SU-DHL-6 (cell line): ENCODE results near the gene POMT2.

Experiments
- H2AFZ ChIP-seq: fragments of 200-600 bp; sonication (generic); 2 replicates; pipeline ENCODE4 v1.6.1; 2014; ENCODE audit warnings: low read depth, mild to moderate bottlenecking, moderate library complexity, mixed read lengths, antibody characterized with exemption, low read length; ENCODE audit not compliant: severe bottlenecking
- H3F3A ChIP-seq: fragments of 200-600 bp; shearing (Covaris generic); 2 replicates; pipeline ENCODE4 v1.6.0; 2016; ENCODE audit warnings: antibody characterized with exemption, mild to moderate bottlenecking; ENCODE audit not compliant: insufficient read depth
- H3K27ac ChIP-seq: fragments of 200-600 bp; sonication (generic); 2 replicates; pipeline ENCODE4 v1.5.1; 2016; ENCODE audit warnings: low read depth, mild to moderate bottlenecking, low read length, moderate library complexity, mixed read lengths
- H3K27me3 ChIP-seq: fragments of 200-600 bp; sonication (generic), shearing (Covaris generic); 2 replicates; pipeline ENCODE4 v1.6.0; 2014; ENCODE audit warnings: mild to moderate bottlenecking, low read length
- H3K36me3 ChIP-seq: fragments of 200-600 bp; sonication (generic); 2 replicates; pipeline ENCODE4 v1.6.1; 2014; ENCODE audit warnings: mild to moderate bottlenecking, low read length, mixed read lengths
- H3K4me2 ChIP-seq: fragments of 300-600, 200-600 bp; shearing (Covaris generic), sonication (generic); 2 replicates; pipeline ENCODE4 v1.6.0; 2014; ENCODE audit warnings: low read length, low read depth, mild to moderate bottlenecking; ENCODE audit not compliant: poor library complexity, severe bottlenecking
- H3K4me3 ChIP-seq: fragments of 200-600 bp; sonication (generic); 2 replicates; pipeline ENCODE4 v1.5.1; 2014; ENCODE audit warnings: antibody characterized with exemption, low read length, mild to moderate bottlenecking, mixed read lengths; ENCODE audit not compliant: insufficient read depth, poor library complexity, severe bottlenecking
- H3K79me2 ChIP-seq: fragments of 200-600 bp; sonication (generic); 2 replicates; pipeline ENCODE4 v1.6.1; 2014; ENCODE audit warnings: mild to moderate bottlenecking, low read length, moderate library complexity; ENCODE audit not compliant: insufficient read depth
- H3K9ac ChIP-seq: fragments of 200-600 bp; sonication (generic); 2 replicates; pipeline ENCODE4 v1.7.0; 2014; ENCODE audit warnings: mild to moderate bottlenecking, low read length
- H3K9me2 ChIP-seq: fragments of 200-600 bp; sonication (generic); replicated peaks from 2 replicates; pipeline ENCODE4 v1.6.1; 2014; ENCODE audit warnings: low read length; ENCODE audit not compliant: insufficient read depth
- H3K9me3 ChIP-seq: fragments of 200-600 bp; sonication (generic); 2 replicates; pipeline ENCODE4 v1.6.1; 2014; ENCODE audit warnings: low read length, mixed read lengths; ENCODE audit not compliant: insufficient read depth
- H4K20me1 ChIP-seq: fragments of 200-600 bp; sonication (generic); 2 replicates; pipeline ENCODE4 v1.6.1; 2014; ENCODE audit warnings: low read depth, mild to moderate bottlenecking, antibody characterized with exemption, low read length, moderate library complexity, mixed read lengths
- EZH2phosphoT487 ChIP-seq: fragments of 200-600 bp; sonication (generic), shearing (Covaris generic); conservative IDR thresholded peaks from 2 replicates; pipeline ENCODE4 v1.6.1; 2018; ENCODE audit warnings: mild to moderate bottlenecking, antibody characterized with exemption, low read length, moderate library complexity, mixed read lengths
- TF ChIP-seq, protein P1 (sequence below): fragments of 200-600 bp; sonication (generic); IDR thresholded peaks from one replicate; pipeline ENCODE4 v1.5.1; 2017; ENCODE audit warnings: antibody characterized with exemption, mild to moderate bottlenecking, low read length, moderate library complexity; ENCODE audit not compliant: insufficient read depth, poor library complexity, severe bottlenecking

POMT2 gene

DNA sequence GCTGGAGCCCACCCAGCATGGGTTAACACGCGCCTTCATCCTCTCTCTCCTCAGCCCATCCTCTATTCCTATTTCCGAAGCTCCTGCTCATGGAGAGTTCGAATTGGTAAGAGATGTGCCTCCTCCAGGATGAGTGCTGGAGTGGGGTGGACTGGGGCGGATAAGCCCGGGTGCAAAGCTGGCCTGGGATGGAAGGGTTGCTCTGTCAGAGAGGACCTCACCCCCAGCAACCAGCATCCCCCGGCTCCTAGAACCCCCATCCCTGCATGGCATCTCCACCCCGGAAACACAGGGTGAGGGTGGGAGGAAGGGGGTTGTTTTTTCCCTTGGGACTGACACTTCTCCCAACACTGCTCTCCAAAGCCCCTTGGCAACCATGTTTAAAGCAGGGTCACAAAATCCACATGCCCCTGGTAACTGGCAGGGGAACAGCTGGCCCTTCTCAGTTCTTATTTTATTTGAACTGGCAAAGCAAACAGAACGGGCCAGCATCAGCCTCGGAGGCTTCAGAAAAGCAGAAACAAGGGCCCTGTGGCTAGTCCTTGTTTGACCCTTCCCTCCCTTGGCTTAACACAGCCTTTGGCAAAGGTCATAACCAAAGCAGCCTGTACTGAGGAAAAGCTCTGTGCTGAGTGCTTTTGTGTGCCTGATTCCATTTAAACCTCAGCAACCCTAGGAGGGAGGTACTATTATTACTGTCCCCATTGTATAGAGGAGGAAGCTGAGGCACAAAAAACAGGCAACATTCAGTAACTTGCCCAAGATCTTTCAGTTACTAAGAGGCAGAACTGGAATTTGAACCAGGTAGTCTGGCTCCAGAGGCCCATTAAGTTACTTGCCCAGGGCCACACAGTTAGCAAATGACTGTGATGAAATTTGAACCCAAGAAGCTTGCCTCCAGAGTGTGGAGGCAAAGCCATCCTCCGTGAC, 4.4 kb upstream of the POMT2 start:
- H3F3A ChIP-seq, result no peaks in the 10 kb centered on the region
- no peak overlapping the region for H3K9ac ChIP-seq
- no peak overlapping the region for H2AFZ ChIP-seq
- peaks cover 6% of the 10 kb centered on the region; the same call in 1 of the 2 replicates for H3K79me2 ChIP-seq
- no peaks in the 10 kb centered on the region for H3K9me3 ChIP-seq
- no peaks in the 10 kb centered on the region for H3K36me3 ChIP-seq
- H4K20me1 ChIP-seq, result no peaks in the 10 kb centered on the region
- no peaks in the 10 kb centered on the region for H3K9me2 ChIP-seq
- no peaks in the 10 kb centered on the region for H3K27me3 ChIP-seq
- no peak overlapping the region for H3K4me2 ChIP-seq
- H3K4me3 ChIP-seq, result no peak overlapping the region
- TF ChIP-seq, protein P1, sequence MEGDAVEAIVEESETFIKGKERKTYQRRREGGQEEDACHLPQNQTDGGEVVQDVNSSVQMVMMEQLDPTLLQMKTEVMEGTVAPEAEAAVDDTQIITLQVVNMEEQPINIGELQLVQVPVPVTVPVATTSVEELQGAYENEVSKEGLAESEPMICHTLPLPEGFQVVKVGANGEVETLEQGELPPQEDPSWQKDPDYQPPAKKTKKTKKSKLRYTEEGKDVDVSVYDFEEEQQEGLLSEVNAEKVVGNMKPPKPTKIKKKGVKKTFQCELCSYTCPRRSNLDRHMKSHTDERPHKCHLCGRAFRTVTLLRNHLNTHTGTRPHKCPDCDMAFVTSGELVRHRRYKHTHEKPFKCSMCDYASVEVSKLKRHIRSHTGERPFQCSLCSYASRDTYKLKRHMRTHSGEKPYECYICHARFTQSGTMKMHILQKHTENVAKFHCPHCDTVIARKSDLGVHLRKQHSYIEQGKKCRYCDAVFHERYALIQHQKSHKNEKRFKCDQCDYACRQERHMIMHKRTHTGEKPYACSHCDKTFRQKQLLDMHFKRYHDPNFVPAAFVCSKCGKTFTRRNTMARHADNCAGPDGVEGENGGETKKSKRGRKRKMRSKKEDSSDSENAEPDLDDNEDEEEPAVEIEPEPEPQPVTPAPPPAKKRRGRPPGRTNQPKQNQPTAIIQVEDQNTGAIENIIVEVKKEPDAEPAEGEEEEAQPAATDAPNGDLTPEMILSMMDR, result no peak
- TF ChIP-seq EZH2phosphoT487, result no peak
- no peak overlapping the region for H3K27ac ChIP-seq

DNA sequence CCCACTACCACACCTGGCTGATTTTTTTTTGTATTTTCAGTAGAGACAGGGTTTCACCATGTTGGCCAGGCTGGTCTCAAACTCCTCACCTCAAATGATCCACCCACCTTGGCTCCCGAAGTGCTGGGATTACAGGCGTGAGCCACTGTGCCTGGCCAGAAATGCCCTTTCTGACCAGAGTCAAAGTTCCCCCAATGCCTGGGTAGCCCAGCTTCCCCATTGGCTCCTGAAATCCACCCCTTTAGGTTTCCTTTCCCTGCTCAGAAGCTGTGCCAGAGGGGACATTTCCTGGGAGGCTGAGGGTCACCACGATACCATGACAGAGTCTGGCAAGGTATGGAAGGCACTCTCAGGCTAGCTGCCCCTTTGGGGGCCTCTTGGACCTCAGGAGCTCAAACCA, 3.6 kb upstream of the POMT2 start:
- TF ChIP-seq, protein P1, result no peak
- no peak for TF ChIP-seq EZH2phosphoT487
- Histone ChIP-seq H3K36me3 (no peaks in the 10 kb centered on the region), H3K27me3 (no peaks in the 10 kb centered on the region), H3K4me3 (no peak overlapping the region), H3K27ac (no peak overlapping the region), H3F3A (no peaks in the 10 kb centered on the region), H3K9me2 (no peaks in the 10 kb centered on the region), H3K9ac (no peak overlapping the region), H4K20me1 (no peaks in the 10 kb centered on the region), H2AFZ (no peak overlapping the region), H3K4me2 (no peak overlapping the region), H3K79me2 (peaks cover 6% of the 10 kb centered on the region; the same call in 1 of the 2 replicates), H3K9me3 (no peaks in the 10 kb centered on the region)

DNA sequence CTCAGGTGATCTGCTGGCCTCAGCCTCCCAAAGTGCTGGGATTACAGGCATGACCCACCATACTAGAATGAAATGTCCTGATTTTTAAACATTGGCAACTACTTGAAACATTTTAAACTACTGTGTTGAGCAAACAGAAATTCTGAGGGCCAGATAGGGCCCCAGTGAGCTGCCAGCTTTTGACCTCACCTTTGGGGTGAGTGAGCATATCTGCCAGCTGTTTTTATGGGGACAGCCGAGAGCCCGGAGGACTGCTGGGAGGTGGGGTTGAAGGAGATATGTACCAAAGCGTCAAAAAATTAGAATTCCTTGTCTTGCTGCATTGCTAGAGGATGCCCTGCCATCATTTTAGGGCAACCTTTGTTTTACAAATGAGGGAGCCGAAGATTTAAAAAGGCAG, 2.9 kb upstream of the POMT2 start:
- no peak overlapping the region for H3K4me2 ChIP-seq
- no peaks in the 10 kb centered on the region for H3K9me3 ChIP-seq
- no peak overlapping the region for H2AFZ ChIP-seq
- H3K27ac ChIP-seq, result no peak overlapping the region
- TF ChIP-seq, protein P1, result no peak
- TF ChIP-seq EZH2phosphoT487, result no peak
- no peaks in the 10 kb centered on the region for H3K9me2 ChIP-seq
- no peaks in the 10 kb centered on the region for H3K27me3 ChIP-seq
- no peaks in the 10 kb centered on the region for H3K36me3 ChIP-seq
- H3K9ac ChIP-seq, result no peak overlapping the region
- H3K79me2 ChIP-seq, result peaks cover 6% of the 10 kb centered on the region; the same call in 1 of the 2 replicates
- no peaks in the 10 kb centered on the region for H4K20me1 ChIP-seq
- H3F3A ChIP-seq, result no peaks in the 10 kb centered on the region
- H3K4me3 ChIP-seq, result no peak overlapping the region
